B cell (primary cell): ENCODE results near the gene B9D1.

ENCODE experiments used
- CTCF ChIP-seq: fragments of 200-600 bp; IDR thresholded peaks from one replicate; pipeline ENCODE4 v1.8.0; 2022; ENCODE audit warnings: antibody characterized with exemption, mild to moderate bottlenecking
- EZH2 ChIP-seq: IDR thresholded peaks from 2 replicates; pipeline ENCODE4 v1.6.1; 2012; ENCODE audit warnings: borderline replicate concordance, low read depth, mild to moderate bottlenecking, moderate library complexity, low read length; ENCODE audit not compliant: insufficient read depth, poor library complexity, severe bottlenecking

GRCh38 chr17:19341641-19342610 is 20.6 kb downstream of the B9D1 start:
- TF ChIP-seq CTCF (no peak), EZH2 (no peak)
